ENCODE results near the gene SRL.

GRCh38 chr16:4160658-4161430, 81.0 kb downstream of the SRL start:
- no peak for TF ChIP-seq CTCF (IDR thresholded peaks at IDR 0.05)
- TF ChIP-seq POLR2A (IDR thresholded peaks at IDR 0.05): no peak
